H1 (cell line): ENCODE results near the gene LOX. TPM values are rescaled to one million over a fixed set of nuclear protein-coding genes. Genes with fewer than 3 reads are reported as not detected.

ENCODE experiments used
- CTCF ChIA-PET: fragments of 300-600 bp; sonication (Branson Sonifier 250); formaldehyde crosslinking; loops from one replicate; lab custom pipeline; 2021; ENCODE audit not compliant: partially characterized antibody; lab: Charles Lee
- POLR2A ChIA-PET: fragments of 300-600 bp; sonication (Branson Sonifier 250); formaldehyde crosslinking; loops from one replicate; lab custom pipeline; 2021; ENCODE audit warnings: inconsistent platforms; ENCODE audit not compliant: partially characterized antibody; lab: Charles Lee
- DNase-seq, 2 experiments: peaks; one replicate each; pipeline versions ENCODE4 v3.0.0 to v3.0.0-alpha.2; 2010 to 2022; ENCODE audit warnings: low spot score in 2 of 2, low read depth in 1 of 2, mixed read lengths in 1 of 2
- FAIRE-seq: peaks from 2 replicates; lab custom pipeline; 2011; peaks lifted over from hg19 to GRCh38; lab: Jason Lieb, UNC
- H2AFZ ChIP-seq: 2 replicates; pipeline ENCODE4 v1.8.1; 2012; ENCODE audit warnings: low read length, inconsistent platforms
- H2AK5ac ChIP-seq: 2 replicates; pipeline ENCODE4 v1.6.1; 2013; ENCODE audit warnings: low read depth, low read length
- H2BK120ac ChIP-seq: replicated peaks from 2 replicates; pipeline ENCODE3; 2013; ENCODE audit warnings: low read depth, low read length, inconsistent platforms
- H2BK12ac ChIP-seq: 2 replicates; pipeline ENCODE4 v1.6.1; 2013; ENCODE audit warnings: low read depth, low read length
- H2BK15ac ChIP-seq: 2 replicates; pipeline ENCODE4 v1.6.1; 2013; ENCODE audit warnings: low read length
- H2BK20ac ChIP-seq: 2 replicates; pipeline ENCODE4 v1.6.1; 2013; ENCODE audit warnings: low read length
- H2BK5ac ChIP-seq: 2 replicates; pipeline ENCODE4 v1.6.1; 2013; ENCODE audit warnings: low read depth, low read length
- H3K14ac ChIP-seq: 2 replicates; pipeline ENCODE4 v1.6.1; 2013; ENCODE audit warnings: inconsistent platforms; ENCODE audit not compliant: insufficient read length
- H3K18ac ChIP-seq: 2 replicates; pipeline ENCODE4 v1.6.1; 2013; ENCODE audit warnings: low read length; ENCODE audit errors: extremely low read depth
- H3K23ac ChIP-seq: 2 replicates; pipeline ENCODE4 v1.6.1; 2013; ENCODE audit warnings: inconsistent platforms; ENCODE audit not compliant: insufficient read length
- H3K23me2 ChIP-seq: 2 replicates; pipeline ENCODE4 v1.6.1; 2013; ENCODE audit warnings: low read depth, low read length
- H3K27ac ChIP-seq: 2 replicates; pipeline ENCODE4 v1.6.1; 2011; ENCODE audit warnings: low read depth, low read length, inconsistent platforms
- H3K27me3 ChIP-seq, 4 experiments: replicated peaks in 1 of 4; 1 replicate in 1 of 4; 2 replicates in 3 of 4; pipeline versions ENCODE4 v1.6.1 to v1.8.1; 2011 to 2013; ENCODE audit warnings: low read length in 3 of 4, mild to moderate bottlenecking in 3 of 4, inconsistent platforms in 2 of 4, mixed read lengths in 2 of 4, moderate library complexity in 1 of 4; ENCODE audit not compliant: control insufficient read depth in 3 of 4, insufficient read depth in 3 of 4; ENCODE audit errors: extremely low read depth in 1 of 4
- H3K36me3 ChIP-seq, 4 experiments: 2 replicates each; pipeline versions ENCODE4 v1.6.1 to v1.8.1; 2011 to 2013; ENCODE audit warnings: mild to moderate bottlenecking in 4 of 4, low read length in 3 of 4, moderate library complexity in 2 of 4, control low read depth in 1 of 4, inconsistent platforms in 1 of 4; ENCODE audit not compliant: insufficient read depth in 4 of 4, control insufficient read depth in 2 of 4
- H3K4ac ChIP-seq: replicated peaks from 2 replicates; pipeline ENCODE3; 2013; ENCODE audit warnings: low read length, low read depth, mixed read lengths, inconsistent platforms; ENCODE audit not compliant: insufficient read length
- H3K4me1 ChIP-seq, 4 experiments: replicated peaks in 1 of 4; 1 replicate in 1 of 4; 2 replicates in 3 of 4; pipeline versions ENCODE4 v1.6.1 to v1.8.1; 2011 to 2013; ENCODE audit warnings: low read length in 3 of 4, inconsistent platforms in 2 of 4, mixed read lengths in 1 of 4; ENCODE audit not compliant: insufficient read depth in 4 of 4, control insufficient read depth in 3 of 4
- H3K4me2 ChIP-seq, 2 experiments: 2 replicates each; pipeline versions ENCODE4 v1.6.1 to v1.8.1; 2011 to 2013; ENCODE audit warnings: low read depth in 2 of 2, low read length in 2 of 2, control low read depth in 1 of 2, inconsistent platforms in 1 of 2, mild to moderate bottlenecking in 1 of 2; ENCODE audit not compliant: insufficient read depth in 1 of 2
- H3K4me3 ChIP-seq, 4 experiments: fragments of 200-600, 300-600 bp in 1 of 4; sonication (generic), shearing (Covaris generic), sonication (Bioruptor Twin) in 1 of 4; 2 replicates each; pipeline versions ENCODE4 v1.5.1 to v1.8.1; 2011 to 2016; ENCODE audit warnings: low read length in 4 of 4, low read depth in 3 of 4, control low read depth in 2 of 4, inconsistent platforms in 2 of 4, mild to moderate bottlenecking in 2 of 4, mixed read lengths in 1 of 4, moderate library complexity in 1 of 4; ENCODE audit not compliant: insufficient read depth in 2 of 4; ENCODE audit errors: extremely low read depth in 1 of 4
- H3K56ac ChIP-seq: replicated peaks from 2 replicates; pipeline ENCODE3; 2013; ENCODE audit warnings: low read depth, mild to moderate bottlenecking, mixed read lengths, low read length, inconsistent platforms; ENCODE audit not compliant: insufficient read length
- H3K79me1 ChIP-seq: 2 replicates; pipeline ENCODE4 v1.6.1; 2013; ENCODE audit warnings: low read depth, low read length, control low read depth
- H3K79me2 ChIP-seq, 2 experiments: 2 replicates each; pipeline versions ENCODE4 v1.6.1 to v1.8.1; 2012 to 2013; ENCODE audit warnings: low read length in 2 of 2, mild to moderate bottlenecking in 2 of 2, inconsistent platforms in 1 of 2; ENCODE audit not compliant: insufficient read depth in 2 of 2, control insufficient read depth in 1 of 2
- H3K9ac ChIP-seq, 4 experiments: replicated peaks in 1 of 4; 1 replicate in 1 of 4; 2 replicates in 3 of 4; pipeline versions ENCODE4 v1.6.1 to v1.8.1; 2011 to 2013; ENCODE audit warnings: low read depth in 3 of 4, low read length in 3 of 4, control low read depth in 2 of 4, mild to moderate bottlenecking in 2 of 4, moderate library complexity in 2 of 4, inconsistent platforms in 1 of 4; ENCODE audit errors: extremely low read depth in 1 of 4
- H3K9me3 ChIP-seq, 2 experiments: 2 replicates each; pipeline versions ENCODE4 v1.6.1 to v1.8.1; 2012 to 2013; ENCODE audit warnings: mild to moderate bottlenecking in 2 of 2, moderate library complexity in 2 of 2, control low read depth in 1 of 2, inconsistent platforms in 1 of 2, low read depth in 1 of 2, low read length in 1 of 2, mixed read lengths in 1 of 2; ENCODE audit not compliant: insufficient read depth in 2 of 2
- H4K20me1 ChIP-seq, 2 experiments: replicated peaks in 1 of 2; 2 replicates each; pipeline versions ENCODE3 to v1.8.1; 2011 to 2013; ENCODE audit warnings: inconsistent platforms in 2 of 2, low read length in 2 of 2, mild to moderate bottlenecking in 1 of 2; ENCODE audit not compliant: insufficient read depth in 2 of 2, control insufficient read depth in 1 of 2
- H4K5ac ChIP-seq: 2 replicates; pipeline ENCODE4 v1.6.1; 2013; ENCODE audit warnings: low read length, low read depth, mixed read lengths, inconsistent platforms; ENCODE audit not compliant: insufficient read length
- H4K8ac ChIP-seq: 2 replicates; pipeline ENCODE4 v1.8.0; 2013; ENCODE audit warnings: mild to moderate bottlenecking, moderate library complexity, low read length, inconsistent platforms; ENCODE audit not compliant: insufficient read depth; ENCODE audit errors: extremely low read depth
- H4K91ac ChIP-seq: replicated peaks from 2 replicates; pipeline ENCODE3; 2013; ENCODE audit warnings: low read length, mixed read lengths, inconsistent platforms; ENCODE audit not compliant: insufficient read length
- ASH2L ChIP-seq: fragments of 200-600, 300-600 bp; sonication (generic); IDR thresholded peaks from one replicate; pipeline ENCODE4 v1.7.1; 2017; ENCODE audit warnings: low read length
- CBX8 ChIP-seq: fragments of 300-800, 300-1000 bp; sonication (generic); IDR thresholded peaks from 2 replicates; pipeline ENCODE4 v1.7.1; 2016; ENCODE audit warnings: low read depth, low read length, borderline replicate concordance
- CREB1 ChIP-seq: IDR thresholded peaks from 2 replicates; pipeline ENCODE4 v1.6.1; 2012; ENCODE audit warnings: inconsistent platforms
- CTBP2 ChIP-seq: IDR thresholded peaks from 2 replicates; pipeline ENCODE4 v1.7.0; 2011; ENCODE audit warnings: borderline replicate concordance, mild to moderate bottlenecking, moderate library complexity, mixed read lengths, low read length; ENCODE audit not compliant: insufficient read depth, insufficient read length
- EGR1 ChIP-seq: IDR thresholded peaks from 2 replicates; pipeline ENCODE4 v1.6.1; 2011; ENCODE audit warnings: low read depth, low read length, borderline replicate concordance
- EZH2 ChIP-seq: fragments of 200-600 bp; sonication (generic); IDR thresholded peaks from 2 replicates; pipeline ENCODE4 v1.7.1; 2012; ENCODE audit warnings: low read depth, mild to moderate bottlenecking, moderate library complexity, low read length, inconsistent platforms; ENCODE audit not compliant: severe bottlenecking
- POLR2A ChIP-seq, 2 experiments: IDR thresholded peaks; 1 replicate in 1 of 2; 2 replicates in 1 of 2; pipeline ENCODE4 v1.6.1; 2011; ENCODE audit warnings: low read depth in 2 of 2, low read length in 2 of 2, mild to moderate bottlenecking in 2 of 2; ENCODE audit errors: control extremely low read depth in 1 of 2
- RAD21 ChIP-seq, 2 experiments: IDR thresholded peaks in 1 of 2; conservative IDR thresholded peaks in 1 of 2; 2 replicates each; pipeline ENCODE4 v1.6.1; 2011; ENCODE audit warnings: low read depth in 2 of 2, low read length in 2 of 2, improper control_type of control experiment in 1 of 2, inconsistent platforms in 1 of 2, mild to moderate bottlenecking in 1 of 2, moderate library complexity in 1 of 2
- RFX5 ChIP-seq: IDR thresholded peaks from 2 replicates; pipeline ENCODE4 v1.6.1; 2011; ENCODE audit warnings: low read depth, low read length, improper control_type of control experiment, borderline replicate concordance
- SP1 ChIP-seq: IDR thresholded peaks from 2 replicates; pipeline ENCODE4 v1.6.1; 2011; ENCODE audit warnings: low read depth, low read length
- SRF ChIP-seq: IDR thresholded peaks from 2 replicates; pipeline ENCODE4 v1.6.1; 2011; ENCODE audit warnings: mild to moderate bottlenecking, low read depth, low read length, moderate library complexity
- TAF1 ChIP-seq: IDR thresholded peaks from 2 replicates; pipeline ENCODE4 v1.6.1; 2011; ENCODE audit warnings: mild to moderate bottlenecking, low read depth, low read length
- TCF12 ChIP-seq: IDR thresholded peaks from 2 replicates; pipeline ENCODE4 v1.6.1; 2011; ENCODE audit warnings: low read depth, mild to moderate bottlenecking, low read length
- USF2 ChIP-seq: IDR thresholded peaks from 2 replicates; pipeline ENCODE4 v1.6.1; 2011; ENCODE audit warnings: low read length, improper control_type of control experiment
- WGBS, 2 experiments: shearing (Covaris generic) in 1 of 2; methylation state at CpG; one replicate each; pipeline versions ENCODE4 v1.1.6 to v1.1.7; 2013 to 2015; ENCODE audit warnings: low lambda C conversion rate in 2 of 2, mixed read lengths in 2 of 2, inconsistent platforms in 1 of 2, low coverage in 1 of 2, missing lambda C conversion rate in 1 of 2; ENCODE audit not compliant: insufficient replicate concordance in 2 of 2, insufficient coverage in 1 of 2, insufficient read length in 1 of 2; ENCODE audit errors: extremely low coverage in 1 of 2, missing lambda C conversion rate in 1 of 2; 5-methylcytosine and 5-hydroxymethylcytosine counted together
- polyA plus RNA-seq, 7 experiments: library from polyadenylated mRNA; depleted of rRNA in 3 of 7; stranded (reverse) in 5 of 7; unstranded in 2 of 7; fragments of >200 nt in 5 of 7; fragments of 200-250 nt in 2 of 7; gene quantifications; 1 replicate in 5 of 7; 2 replicates in 1 of 7; 4 replicates in 1 of 7; pipeline versions ENCODE4 v1.2.1 to v1.2.3, GENCODE V29; 2011 to 2013; ENCODE audit warnings: missing spikeins in 2 of 7, mixed read lengths in 2 of 7
- total RNA-seq: library from RNA; stranded (reverse); fragmentation: NEBNext Ultra II Directional; extraction: Animal tissue kit (Norgen Biotek cat#: 25700); gene quantifications from 2 replicates; pipeline ENCODE4 v1.2.1, GENCODE V29; 2021

The LOX gene
- total and polyA plus RNA-seq, 2 of the 8 experiments (the other 6 are each of a cell fraction or from before 2014, with no cell fraction given), result 1.1 to 2.2 TPM

GRCh38 chr5:122120957-122121356 is 42.9 kb upstream of the LOX start:
- Histone ChIP-seq H2AK5ac (no peak overlapping the region), H4K91ac (no peak overlapping the region), H3K9ac (no peak overlapping the region), H2BK5ac (no peak overlapping the region; the same call in 1 of the 2 replicates), H3K79me1 (no peaks in the 10 kb centered on the region), H3K27me3 (no peaks in the 10 kb centered on the region), H3K4me1 (peaks cover 2 to 14% (median 8%) of the 10 kb centered on the region in 4 experiments; a peak in 6 of 7 replicates), H3K18ac (no peak overlapping the region), H2BK12ac (no peak overlapping the region), H3K27ac (no peak overlapping the region), H3K4me2 (no peak overlapping the region), H3K9me3 (no peaks in the 10 kb centered on the region), H3K4me3 (peak overlapping the region in 1 of 4 experiments; percentile 12; a peak in 1 of 8 replicates), H3K56ac (no peak overlapping the region), H3K23ac (no peak overlapping the region), H2AFZ (no peak overlapping the region), H2BK120ac (no peak overlapping the region), H4K5ac (peak overlapping the region; percentile 61), H4K20me1 (no peaks in the 10 kb centered on the region), H2BK15ac (no peak overlapping the region), H4K8ac (no peak overlapping the region), H3K36me3 (no peaks in the 10 kb centered on the region), H3K14ac (no peak overlapping the region), H3K79me2 (no peaks in the 10 kb centered on the region), H3K4ac (no peak overlapping the region), H3K23me2 (no peaks in the 10 kb centered on the region), H2BK20ac (no peak overlapping the region)
- ChIA-PET POLR2A (interaction anchor here (0.8 kb wide), 1 partner anchor 10 kb away, joined by 3 read pairs; no protein-coding TSS in a partner anchor), CTCF (interaction anchor here (0.7 to 1.5 kb wide), 4 partner anchors 8 to 248 kb away, joined by 3 to 5 read pairs (median 4); no protein-coding TSS in a partner anchor)
- WGBS, 2 experiments, result 86% methylated on average over 2 of the region's 2 CpGs; no CpG with 5 or more reads in 1 of the 2 experiments
- FAIRE-seq (no peak), DNase-seq (no peak)
- TF ChIP-seq ASH2L (no peak), TAF1 (no peak), CBX8 (no peak), SP1 (no peak), RAD21 (IDR thresholded peaks at IDR 0.05 in 1 of 2, conservative IDR thresholded peaks at IDR 0.05 in 1 of 2; ENCODE audit: low read depth in 2 of 2, low read length in 2 of 2) (no peak), CTBP2 (no peak), RFX5 (no peak), CREB1 (no peak), POLR2A (IDR thresholded peaks at IDR 0.05; ENCODE audit: control extremely low read depth in 1 of 2, low read depth in 2 of 2, low read length in 2 of 2) (no peak), EZH2 (no peak), USF2 (no peak), TCF12 (no peak), EGR1 (no peak), SRF (no peak)
